Cerebellar nuclear complex (tissue), 1 donor: ENCODE measurements around the gene MFSD2A.
"Not testable (repeated sequence)": the region's sequence is repeated elsewhere in the genome, so short reads cannot be mapped to it uniquely, and the experiment has no call there.

Source experiments
- DNase-seq, 2 experiments: peaks; one replicate each; lab custom pipeline; 2025; lab: John Stamatoyannopoulos, UW

Gene MFSD2A

GRCh38 chr1:39940980-39941871, 13.7 kb upstream of the MFSD2A start:
- DNase-seq = no peak

GRCh38 chr1:39943471-39944290, 11.3 kb upstream of the MFSD2A start:
- no peak for DNase-seq

GRCh38 chr1:39944410-39945112, 10.4 kb upstream of the MFSD2A start:
- no peak for DNase-seq

- no peak for DNase-seq
Measured at GRCh38 chr1:39946216-39946615, 8.7 kb upstream of the MFSD2A start.

GRCh38 chr1:39947260-39947659, 7.7 kb upstream of the MFSD2A start:
- no peak for DNase-seq

GRCh38 chr1:39949891-39950290, 5.1 kb upstream of the MFSD2A start:
- DNase-seq = no peak

- DNase-seq = no peak
Measured at GRCh38 chr1:39951926-39952325, 3.0 kb upstream of the MFSD2A start.

- DNase-seq = no peak
Measured at GRCh38 chr1:39952359-39953110, 2.4 kb upstream of the MFSD2A start.

- DNase-seq = no peak
Measured at GRCh38 chr1:39954324-39954869, 548 bp upstream of the MFSD2A start.

GRCh38 chr1:39955547-39956539, 898 bp downstream of the MFSD2A start:
- no peak for DNase-seq

GRCh38 chr1:39957299-39958015, 2.5 kb downstream of the MFSD2A start:
- DNase-seq = no peak

- DNase-seq = no peak
Measured at GRCh38 chr1:39958403-39959200, 3.7 kb downstream of the MFSD2A start.

GRCh38 chr1:39959651-39960333, 4.8 kb downstream of the MFSD2A start:
- no peak for DNase-seq

- no peak for DNase-seq
Measured at GRCh38 chr1:39960431-39960958, 5.5 kb downstream of the MFSD2A start.

- no peak for DNase-seq
Measured at GRCh38 chr1:39962450-39962825, 7.5 kb downstream of the MFSD2A start.

GRCh38 chr1:39962964-39963363, 8.0 kb downstream of the MFSD2A start:
- not testable (repeated sequence) for DNase-seq

- DNase-seq = no peak
Measured at GRCh38 chr1:39964552-39964951, 9.6 kb downstream of the MFSD2A start.

GRCh38 chr1:39965044-39965443, 10.1 kb downstream of the MFSD2A start:
- no peak for DNase-seq
